Ammon's horn (tissue), 1 donor: ENCODE measurements around the gene PTPA.
A peak's percentile ranks its signal among the peaks of the same experiment; 100 is the strongest.

Experiments
- DNase-seq: peaks from one replicate; pipeline ENCODE4 v3.0.0-alpha.2; 2016; ENCODE audit warnings: low spot score

Gene PTPA

GRCh38 chr9:129138476-129139232 lies 27.4 kb downstream of the PTPA start:
- no peak for DNase-seq

- peak; percentile 92 for DNase-seq
Measured at GRCh38 chr9:129139233-129139992, 28.2 kb downstream of the PTPA start.

DNA sequence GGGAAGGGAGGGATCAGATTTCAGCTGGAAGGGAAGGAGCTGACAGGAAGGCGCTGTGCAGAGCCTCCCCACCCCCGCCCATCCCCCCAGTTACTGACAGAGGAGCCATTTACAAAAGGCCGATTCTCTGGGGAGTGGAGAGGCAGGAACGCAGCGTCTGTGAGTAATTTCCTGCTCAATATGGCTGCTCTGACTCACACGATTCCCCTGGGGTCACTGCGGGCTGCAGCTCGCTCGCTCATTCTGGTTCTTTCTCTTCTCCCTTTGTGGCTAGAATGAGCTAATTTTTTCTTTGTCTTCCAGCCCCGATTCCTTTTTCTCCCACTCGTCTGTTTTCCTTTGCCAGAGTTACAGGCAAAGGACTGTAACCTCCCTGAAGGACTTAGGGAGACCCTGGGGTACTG lies 28.8 kb downstream of the PTPA start:
- peak; percentile 96 for DNase-seq

DNA sequence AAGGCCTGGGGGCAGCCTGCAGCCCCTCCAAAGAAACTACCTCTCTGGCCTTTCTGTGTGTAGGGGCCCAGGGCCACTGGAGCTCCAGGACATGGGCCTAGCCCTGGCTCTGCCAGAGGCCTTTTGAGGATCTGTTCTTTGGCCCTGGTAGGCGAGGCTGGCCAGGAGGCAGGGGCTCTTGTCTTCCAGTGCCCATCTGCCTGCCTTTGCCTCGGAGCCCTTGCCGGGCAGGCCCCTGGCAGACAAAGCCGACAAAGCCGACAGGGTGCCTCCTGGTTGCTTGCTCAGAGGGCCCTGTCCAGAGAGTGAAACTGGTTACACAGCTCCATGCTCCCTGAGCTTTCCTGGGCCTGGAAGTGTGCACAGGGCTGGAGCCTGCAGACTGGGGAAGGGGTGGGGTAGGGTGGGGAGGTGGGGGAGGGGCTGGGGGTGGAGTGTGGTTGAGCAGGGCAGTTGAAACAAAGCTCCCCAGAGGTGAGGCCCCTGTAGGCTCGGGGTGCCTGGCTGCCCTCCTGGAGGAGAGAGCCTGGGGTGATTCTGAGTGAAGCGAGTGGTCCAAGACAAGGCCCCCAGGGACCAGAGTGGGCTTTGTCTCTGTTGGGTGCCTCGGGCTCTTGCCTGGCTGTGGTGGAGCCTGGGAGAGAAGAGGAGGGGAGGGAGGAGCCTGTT lies 29.3 kb downstream of the PTPA start:
- peak; percentile 41 for DNase-seq

DNA sequence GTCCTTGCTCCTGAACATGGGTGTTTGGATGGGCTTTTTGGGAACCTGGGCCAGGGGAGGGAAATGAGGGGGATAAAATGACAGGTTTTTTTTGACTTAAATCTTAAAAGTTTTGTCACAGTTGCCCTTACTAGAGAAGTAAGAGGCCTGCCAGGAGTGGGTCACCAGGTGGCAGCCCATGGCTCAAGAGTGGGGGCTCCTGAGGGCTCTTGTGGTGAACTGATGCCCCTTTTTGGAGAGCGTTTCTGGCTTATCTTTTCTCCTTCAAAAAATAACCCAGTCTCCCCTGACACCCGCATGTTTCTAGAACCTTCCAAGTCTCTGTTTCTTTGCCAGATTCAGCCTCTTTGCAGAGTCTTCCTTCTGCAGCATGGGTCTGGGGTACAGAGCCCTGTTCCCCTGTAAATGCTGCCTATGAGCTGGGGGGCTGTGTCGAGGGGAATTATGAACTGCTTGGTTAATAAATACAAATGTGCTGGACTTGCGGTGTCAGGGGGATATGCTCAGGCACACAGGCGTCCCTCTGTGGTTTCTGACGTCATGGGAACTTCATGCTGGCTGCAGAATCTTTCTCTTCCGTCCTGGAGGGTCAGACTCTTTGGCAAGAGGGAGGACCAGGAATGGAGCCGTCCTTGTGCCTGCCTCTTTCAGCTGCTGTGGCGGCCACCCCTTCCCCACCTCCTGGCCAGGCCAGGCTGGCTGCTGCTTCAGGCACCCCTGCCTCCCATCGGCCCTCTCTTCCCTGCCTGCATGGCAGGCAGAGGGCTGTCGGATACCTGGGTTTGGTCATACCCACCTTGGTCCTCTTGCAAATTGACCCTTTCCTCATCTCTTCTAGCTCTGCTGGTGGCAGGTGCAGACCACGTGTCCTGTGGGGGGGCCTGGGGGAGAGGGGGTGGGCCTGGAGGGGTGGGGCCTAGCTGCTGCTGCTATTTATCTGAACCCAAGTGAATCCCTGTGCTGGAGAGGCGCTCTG lies 30.1 kb downstream of the PTPA start:
- DNase-seq = peak; percentile 72

GRCh38 chr9:129142138-129142935 lies 31.1 kb downstream of the PTPA start:
- no peak for DNase-seq

GRCh38 chr9:129143031-129143927 lies 32.1 kb downstream of the PTPA start:
- peak; percentile 85 for DNase-seq

- DNase-seq = no peak
Measured at GRCh38 chr9:129145316-129145715, 34.1 kb downstream of the PTPA start.

DNA sequence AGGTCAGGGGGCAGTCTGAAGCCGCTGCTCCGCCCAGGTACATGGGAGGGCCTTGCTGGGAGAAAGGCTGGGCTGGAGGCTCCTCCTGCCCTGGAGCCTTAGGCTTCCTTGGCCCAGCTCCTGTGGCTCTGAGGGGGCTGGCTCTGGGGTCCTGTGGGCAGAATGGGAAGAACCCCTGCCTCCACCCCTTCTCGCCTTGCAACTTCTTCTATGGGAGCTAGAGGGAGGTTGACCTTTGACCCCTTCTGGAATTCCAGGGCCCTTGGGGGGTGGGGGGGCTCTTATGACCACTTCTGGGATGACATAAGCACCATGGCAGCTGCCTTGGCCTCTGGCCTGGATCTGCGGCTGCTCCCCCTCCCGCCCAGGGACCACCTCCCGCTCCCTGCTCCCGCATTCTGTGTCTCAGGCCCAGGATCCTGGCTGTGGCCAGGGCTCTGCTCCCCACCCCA lies 34.7 kb downstream of the PTPA start:
- no peak for DNase-seq

DNA sequence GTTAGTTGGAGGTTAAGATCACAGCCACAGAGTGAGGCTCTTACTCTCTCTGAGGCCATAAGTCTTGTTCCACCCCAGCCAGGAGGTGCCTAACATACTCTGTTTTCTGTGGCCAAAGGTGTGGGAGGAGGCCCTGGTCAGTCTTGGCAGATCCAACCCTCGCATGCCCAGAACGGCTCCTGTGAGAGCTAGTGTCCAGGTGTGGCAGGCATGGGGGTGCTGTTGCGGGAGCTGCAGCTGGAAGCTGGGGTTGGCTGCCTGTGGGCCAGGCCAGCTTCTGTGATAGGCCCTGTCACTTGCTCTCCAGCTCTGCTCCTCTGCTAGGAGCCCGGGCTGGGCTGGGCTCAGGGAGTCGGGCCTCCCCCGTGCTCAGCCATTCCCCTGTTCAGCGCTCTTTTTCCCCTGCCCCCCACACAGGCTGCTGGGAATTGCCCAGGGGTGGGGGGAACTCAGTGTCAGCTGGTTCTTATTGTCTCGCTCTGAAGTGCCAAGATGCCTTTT lies 35.3 kb downstream of the PTPA start:
- DNase-seq = no peak

- DNase-seq = no peak
Measured at GRCh38 chr9:129148463-129149204, 37.4 kb downstream of the PTPA start.

DNA sequence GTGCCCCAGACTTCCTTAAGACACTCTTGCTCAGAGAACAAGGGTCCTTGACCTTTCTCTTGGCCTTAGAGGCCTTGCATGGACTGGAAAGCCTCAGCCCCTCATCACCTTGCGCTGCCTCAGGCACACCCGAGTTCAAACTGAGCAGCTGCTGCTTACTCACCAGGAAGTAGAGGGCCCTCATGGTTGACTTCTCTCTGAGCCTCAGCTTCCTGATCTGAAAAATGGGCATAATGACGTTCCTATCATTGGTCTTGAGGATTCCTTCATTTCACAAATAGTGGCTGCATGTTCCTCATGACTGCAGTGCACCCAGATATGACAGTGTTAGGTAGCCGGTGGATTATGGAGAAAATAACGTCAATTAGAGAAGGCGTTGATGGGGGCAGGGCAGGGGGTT lies 38.2 kb downstream of the PTPA start:
- no peak for DNase-seq

DNA sequence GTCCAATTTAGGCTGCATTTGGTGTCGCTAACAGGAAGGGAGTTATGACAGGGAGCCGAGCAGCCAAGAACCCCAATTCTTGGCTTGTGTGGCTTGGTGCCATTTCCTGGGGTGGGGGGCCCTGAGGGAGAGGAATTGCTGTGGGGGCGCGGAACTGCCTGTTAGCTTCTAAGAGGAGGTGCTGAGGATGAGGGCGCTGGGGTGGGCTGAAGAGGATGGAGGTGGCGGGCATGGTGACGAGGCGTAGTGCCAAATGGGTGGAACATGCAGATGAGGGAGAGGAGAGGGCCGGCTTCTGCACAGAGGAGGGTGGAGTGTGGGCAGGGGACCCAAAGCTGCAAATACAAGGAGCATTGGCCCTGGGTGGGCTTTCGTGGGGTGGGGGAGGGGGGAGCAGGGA lies 38.9 kb downstream of the PTPA start:
- no peak for DNase-seq

DNA sequence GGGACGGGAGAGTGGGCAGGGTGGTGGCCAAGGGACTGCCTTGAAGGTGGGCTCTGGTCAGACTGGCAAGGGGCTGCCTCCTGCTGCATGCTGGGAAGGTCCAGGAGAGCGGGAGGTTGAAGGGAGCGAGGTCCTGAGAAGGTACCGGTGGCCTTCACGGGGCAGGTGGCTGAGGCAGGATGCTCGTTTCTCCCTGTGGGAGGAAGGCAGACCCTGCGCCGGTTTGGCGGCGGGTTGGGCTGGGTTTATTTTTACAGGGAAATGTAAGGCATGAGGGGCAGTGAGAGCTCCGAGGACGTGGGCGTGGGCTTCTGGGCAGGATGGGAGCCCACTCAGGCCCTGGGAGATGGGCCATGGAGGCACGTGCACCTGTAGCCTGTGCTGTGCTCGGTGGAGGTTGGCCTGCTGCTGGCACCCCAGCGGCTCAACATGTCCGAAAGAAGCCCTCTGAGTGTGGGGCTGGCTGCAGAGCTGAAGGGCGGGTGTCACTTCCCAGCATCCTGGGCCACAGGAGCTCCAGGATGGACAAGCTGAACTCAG lies 39.5 kb downstream of the PTPA start:
- DNase-seq = no peak

- no peak for DNase-seq
Measured at GRCh38 chr9:129151469-129151868, 40.3 kb downstream of the PTPA start.

DNA sequence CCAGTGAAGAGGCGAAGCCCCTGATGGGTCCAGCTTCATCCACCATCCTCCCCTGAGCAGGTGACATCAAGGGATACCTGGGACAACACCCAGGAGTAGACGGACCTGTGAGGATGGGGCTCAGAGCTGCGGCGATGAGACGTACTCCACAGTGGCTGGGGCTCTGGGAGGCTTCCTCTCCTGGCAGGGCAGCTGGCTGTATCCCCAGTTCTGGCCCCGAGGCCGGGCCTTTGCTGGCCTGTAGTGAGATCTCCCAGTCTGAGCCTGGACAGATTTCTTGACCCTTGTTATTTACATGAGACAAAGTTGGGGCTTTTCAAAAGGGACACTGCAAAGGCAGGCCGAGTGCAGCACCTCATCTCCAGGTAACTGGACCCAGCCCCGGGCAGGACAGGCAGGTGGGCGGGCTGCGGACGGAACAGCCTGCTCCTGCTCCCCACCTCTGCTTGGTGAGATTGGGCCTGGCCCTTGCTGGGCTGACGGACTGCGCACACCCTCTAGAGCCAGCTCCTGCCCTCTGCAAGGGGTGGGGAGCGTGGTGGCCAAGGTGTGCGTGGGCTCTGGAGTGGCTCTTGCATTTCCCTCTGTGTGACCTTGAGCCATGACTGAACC lies 43.8 kb downstream of the PTPA start:
- DNase-seq = no peak

GRCh38 chr9:129156163-129156562 lies 44.9 kb downstream of the PTPA start:
- no peak for DNase-seq
